GM23338 (cell line): Measurements from ENCODE around the gene EVI5. TPM values are rescaled to one million over a fixed set of nuclear protein-coding genes. Genes with fewer than 3 reads are reported as not detected.

ENCODE experiments used
- ATAC-seq: fragments of 200-7000 bp; cut with Tn5 transposase; 3 replicates; pipeline ENCODE4 v1.9.1; 2020
- DNase-seq: peaks from one replicate; pipeline ENCODE4 v3.0.0-alpha.2; 2015; ENCODE audit warnings: low spot score
- H2AFZ ChIP-seq: fragments of 200-600 bp; sonication (generic); 2 replicates; pipeline ENCODE4 v1.8.0; 2016; ENCODE audit warnings: antibody characterized with exemption, mild to moderate bottlenecking, moderate library complexity
- H3F3A ChIP-seq: fragments of 200-600 bp; sonication (generic); replicated peaks from 2 replicates; pipeline ENCODE4 v1.8.0; 2017; ENCODE audit warnings: antibody characterized with exemption, mixed run types, low read depth
- H3K27ac ChIP-seq: fragments of 200-600 bp; sonication (generic); 2 replicates; pipeline ENCODE4 v1.6.1; 2016; ENCODE audit warnings: low read depth
- H3K27me3 ChIP-seq: fragments of 200-600 bp; sonication (generic); 2 replicates; pipeline ENCODE4 v1.8.0; 2016; ENCODE audit warnings: mild to moderate bottlenecking, mixed run types, moderate library complexity; ENCODE audit not compliant: insufficient read depth
- H3K36me3 ChIP-seq: fragments of 200-600 bp; sonication (generic); 2 replicates; pipeline ENCODE4 v1.8.0; 2016; ENCODE audit warnings: mild to moderate bottlenecking; ENCODE audit not compliant: insufficient read depth
- H3K4me1 ChIP-seq: fragments of 200-600 bp; sonication (generic); 2 replicates; pipeline ENCODE4 v1.8.0; 2016; ENCODE audit warnings: mild to moderate bottlenecking, moderate library complexity; ENCODE audit not compliant: insufficient read depth
- H3K4me2 ChIP-seq: fragments of 200-600 bp; sonication (generic); 2 replicates; pipeline ENCODE4 v1.7.1; 2017; ENCODE audit warnings: mixed run types
- H3K4me3 ChIP-seq: fragments of 200-600 bp; sonication (generic); 2 replicates; pipeline ENCODE4 v1.6.1; 2016; ENCODE audit warnings: mixed run types
- H3K79me2 ChIP-seq: fragments of 200-600 bp; sonication (generic); replicated peaks from 2 replicates; pipeline ENCODE4 v1.8.0; 2017; ENCODE audit warnings: mild to moderate bottlenecking; ENCODE audit not compliant: insufficient read depth
- H3K9me2 ChIP-seq: fragments of 200-600 bp; sonication (generic); 2 replicates; pipeline ENCODE4 v1.8.0; 2017; ENCODE audit not compliant: insufficient read depth
- H4K20me1 ChIP-seq: fragments of 200-600 bp; sonication (generic); replicated peaks from 2 replicates; pipeline ENCODE4 v1.8.0; 2017; ENCODE audit warnings: mild to moderate bottlenecking; ENCODE audit not compliant: insufficient read depth
- H3K27ac Mint-ChIP-seq: 2 replicates; pipeline ENCODE4 v1.8.0; 2020; ENCODE audit warnings: inconsistent platforms, mild to moderate bottlenecking, moderate library complexity, mixed read lengths
- H3K27me3 Mint-ChIP-seq: 3 replicates; pipeline ENCODE4 v1.8.0; 2022; ENCODE audit warnings: low read depth, mild to moderate bottlenecking, moderate library complexity, mixed read lengths, inconsistent platforms; ENCODE audit not compliant: insufficient read depth, poor library complexity
- H3K36me3 Mint-ChIP-seq: 3 replicates; pipeline ENCODE4 v1.8.0; 2021; ENCODE audit warnings: low read depth, mild to moderate bottlenecking, inconsistent platforms, moderate library complexity, mixed read lengths
- H3K4me1 Mint-ChIP-seq: 3 replicates; pipeline ENCODE4 v1.8.0; 2020; ENCODE audit warnings: mild to moderate bottlenecking, inconsistent platforms, mixed read lengths
- H3K4me3 Mint-ChIP-seq: 3 replicates; pipeline ENCODE4 v1.8.0; 2021; ENCODE audit warnings: moderate library complexity, mild to moderate bottlenecking, inconsistent platforms, mixed read lengths
- H3K9me3 Mint-ChIP-seq: 3 replicates; pipeline ENCODE4 v1.8.0; 2020; ENCODE audit warnings: moderate library complexity, mild to moderate bottlenecking, inconsistent platforms, mixed read lengths
- CREB1 ChIP-seq: fragments of 250-450 bp; sonication (Bioruptor Pico); IDR thresholded peaks from 2 replicates; pipeline ENCODE4 v1.5.0; 2020; ENCODE audit warnings: low read depth, mild to moderate bottlenecking, moderate library complexity
- JUNB ChIP-seq: IDR thresholded peaks from one replicate; pipeline ENCODE4 v1.6.1; 2016; ENCODE audit warnings: antibody characterized with exemption; ENCODE audit not compliant: unreplicated experiment
- NANOG ChIP-seq: IDR thresholded peaks from 2 replicates; pipeline ENCODE4 v1.6.1; 2016; ENCODE audit warnings: antibody characterized with exemption, borderline replicate concordance
- POLR2AphosphoS5 ChIP-seq: IDR thresholded peaks from 2 replicates; pipeline ENCODE4 v1.6.1; 2016; ENCODE audit warnings: antibody characterized with exemption, low read depth
- STAT1 ChIP-seq: IDR thresholded peaks from one replicate; pipeline ENCODE4 v1.6.1; 2016; ENCODE audit warnings: antibody characterized with exemption; ENCODE audit not compliant: unreplicated experiment
- ZNF114 ChIP-seq: fragments of 250-450 bp; sonication (Bioruptor Pico); IDR thresholded peaks from 2 replicates; pipeline ENCODE4 v1.5.0; 2020; ENCODE audit warnings: mild to moderate bottlenecking, moderate library complexity
- polyA plus RNA-seq: library from polyadenylated mRNA; unstranded; fragments of >200 nt; fragmentation: Nextera tagmentation; extraction: Ambion mirVana; gene quantifications from 2 replicates; pipeline ENCODE4 v1.2.1, GENCODE V29; 2016
- total RNA-seq: library from RNA; depleted of rRNA; stranded (reverse); fragments of >200 nt; shearing (Covaris generic); gene quantifications from 2 replicates; pipeline ENCODE4 v1.2.3, GENCODE V29; 2014
- TF ChIP-seq, protein P1 (sequence below): fragments of 250-450 bp; sonication (Bioruptor Pico); IDR thresholded peaks from 2 replicates; pipeline ENCODE4 v1.5.0; 2020; ENCODE audit warnings: mild to moderate bottlenecking, moderate library complexity
- TF ChIP-seq, protein P2 (sequence below): IDR thresholded peaks from 2 replicates; pipeline ENCODE4 v1.6.1; 2016; ENCODE audit warnings: antibody characterized with exemption
- TF ChIP-seq, protein P3 (sequence below): IDR thresholded peaks from one replicate; pipeline ENCODE4 v1.6.1; 2018; ENCODE audit warnings: antibody characterized with exemption; ENCODE audit not compliant: unreplicated experiment
- TF ChIP-seq, protein P4 (sequence below), 2 experiments: fragments of 200-600 bp in 1 of 2; sonication (generic) in 1 of 2; conservative IDR thresholded peaks; 2 replicates each; pipeline versions ENCODE4 v1.5.1 to v1.6.1; 2016 to 2017; ENCODE audit warnings: antibody characterized with exemption in 2 of 2, low read depth in 2 of 2, mild to moderate bottlenecking in 2 of 2, moderate library complexity in 1 of 2

The EVI5 gene
- total and polyA plus RNA-seq, 2 experiments from 2014 or later = 15.6 to 24.8 TPM

DNA sequence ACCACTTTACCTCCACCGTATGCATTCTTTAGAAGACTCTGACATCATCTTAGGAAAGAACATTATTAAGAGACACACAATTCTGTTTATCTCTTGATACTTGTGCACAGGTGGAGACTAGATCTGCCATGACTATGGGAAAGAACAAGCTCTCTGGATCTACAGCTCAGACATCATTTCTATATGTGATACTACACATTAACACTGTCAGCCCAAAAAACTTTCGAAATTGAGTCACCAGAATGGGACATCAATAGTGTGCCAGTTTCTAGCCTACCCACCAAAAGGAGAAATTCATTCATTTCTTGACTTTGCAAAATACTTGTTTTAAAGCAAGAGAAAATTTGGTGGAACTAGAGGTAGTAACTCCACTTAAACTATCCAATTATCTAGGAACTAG lies 6.0 kb upstream of the EVI5 start:
- H3K36me3 Mint-ChIP-seq = no peaks in the 10 kb centered on the region
- no peak for ATAC-seq
- H3K4me2 ChIP-seq = no peak overlapping the region
- no peak overlapping the region for H3K4me3 Mint-ChIP-seq
- H3F3A ChIP-seq = no peaks in the 10 kb centered on the region
- H3K9me2 ChIP-seq = no peaks in the 10 kb centered on the region
- H3K9me3 Mint-ChIP-seq = no peaks in the 10 kb centered on the region
- H3K36me3 ChIP-seq = no peaks in the 10 kb centered on the region
- DNase-seq = no peak
- no peak overlapping the region for H3K27ac Mint-ChIP-seq
- no peaks in the 10 kb centered on the region for H3K79me2 ChIP-seq
- peaks cover 12% of the 10 kb centered on the region for H3K27me3 ChIP-seq
- no peak overlapping the region for H3K27ac ChIP-seq
- H3K4me1 Mint-ChIP-seq = peaks cover 23% of the 10 kb centered on the region
- TF ChIP-seq ZNF114 (CRISPR knock-in tag) = no peak
- no peak overlapping the region for H3K4me3 ChIP-seq
- H4K20me1 ChIP-seq = no peaks in the 10 kb centered on the region
- no peak overlapping the region for H2AFZ ChIP-seq
- peaks cover 5% of the 10 kb centered on the region for H3K27me3 Mint-ChIP-seq
- H3K4me1 ChIP-seq = peaks cover 4% of the 10 kb centered on the region; the same call in 1 of the 2 replicates

DNA sequence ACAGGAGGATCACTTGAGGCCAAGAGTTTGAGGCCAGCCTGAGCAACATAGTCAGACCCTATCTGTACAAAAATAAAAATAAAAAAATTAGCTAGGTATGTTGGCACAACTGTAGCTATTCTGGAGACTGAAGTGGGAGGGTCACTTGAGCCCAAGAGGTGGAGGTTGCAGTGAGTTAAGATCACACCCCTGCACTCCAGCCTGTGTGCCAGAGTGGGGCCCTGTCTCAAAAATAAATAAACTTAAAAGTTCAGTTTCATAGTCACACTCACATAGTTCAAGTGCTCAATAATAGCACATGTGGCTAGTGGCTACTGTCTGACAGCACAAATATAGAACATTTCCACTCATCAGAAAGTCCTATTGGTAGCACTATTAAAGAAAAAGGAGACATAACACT lies 5.2 kb upstream of the EVI5 start:
- H3K9me2 ChIP-seq = no peaks in the 10 kb centered on the region
- TF ChIP-seq CREB1 (no peak), ZNF114 (CRISPR knock-in tag) (no peak), POLR2AphosphoS5 (no peak), JUNB (no peak), NANOG (no peak), STAT1 (no peak)
- TF ChIP-seq, protein P1, sequence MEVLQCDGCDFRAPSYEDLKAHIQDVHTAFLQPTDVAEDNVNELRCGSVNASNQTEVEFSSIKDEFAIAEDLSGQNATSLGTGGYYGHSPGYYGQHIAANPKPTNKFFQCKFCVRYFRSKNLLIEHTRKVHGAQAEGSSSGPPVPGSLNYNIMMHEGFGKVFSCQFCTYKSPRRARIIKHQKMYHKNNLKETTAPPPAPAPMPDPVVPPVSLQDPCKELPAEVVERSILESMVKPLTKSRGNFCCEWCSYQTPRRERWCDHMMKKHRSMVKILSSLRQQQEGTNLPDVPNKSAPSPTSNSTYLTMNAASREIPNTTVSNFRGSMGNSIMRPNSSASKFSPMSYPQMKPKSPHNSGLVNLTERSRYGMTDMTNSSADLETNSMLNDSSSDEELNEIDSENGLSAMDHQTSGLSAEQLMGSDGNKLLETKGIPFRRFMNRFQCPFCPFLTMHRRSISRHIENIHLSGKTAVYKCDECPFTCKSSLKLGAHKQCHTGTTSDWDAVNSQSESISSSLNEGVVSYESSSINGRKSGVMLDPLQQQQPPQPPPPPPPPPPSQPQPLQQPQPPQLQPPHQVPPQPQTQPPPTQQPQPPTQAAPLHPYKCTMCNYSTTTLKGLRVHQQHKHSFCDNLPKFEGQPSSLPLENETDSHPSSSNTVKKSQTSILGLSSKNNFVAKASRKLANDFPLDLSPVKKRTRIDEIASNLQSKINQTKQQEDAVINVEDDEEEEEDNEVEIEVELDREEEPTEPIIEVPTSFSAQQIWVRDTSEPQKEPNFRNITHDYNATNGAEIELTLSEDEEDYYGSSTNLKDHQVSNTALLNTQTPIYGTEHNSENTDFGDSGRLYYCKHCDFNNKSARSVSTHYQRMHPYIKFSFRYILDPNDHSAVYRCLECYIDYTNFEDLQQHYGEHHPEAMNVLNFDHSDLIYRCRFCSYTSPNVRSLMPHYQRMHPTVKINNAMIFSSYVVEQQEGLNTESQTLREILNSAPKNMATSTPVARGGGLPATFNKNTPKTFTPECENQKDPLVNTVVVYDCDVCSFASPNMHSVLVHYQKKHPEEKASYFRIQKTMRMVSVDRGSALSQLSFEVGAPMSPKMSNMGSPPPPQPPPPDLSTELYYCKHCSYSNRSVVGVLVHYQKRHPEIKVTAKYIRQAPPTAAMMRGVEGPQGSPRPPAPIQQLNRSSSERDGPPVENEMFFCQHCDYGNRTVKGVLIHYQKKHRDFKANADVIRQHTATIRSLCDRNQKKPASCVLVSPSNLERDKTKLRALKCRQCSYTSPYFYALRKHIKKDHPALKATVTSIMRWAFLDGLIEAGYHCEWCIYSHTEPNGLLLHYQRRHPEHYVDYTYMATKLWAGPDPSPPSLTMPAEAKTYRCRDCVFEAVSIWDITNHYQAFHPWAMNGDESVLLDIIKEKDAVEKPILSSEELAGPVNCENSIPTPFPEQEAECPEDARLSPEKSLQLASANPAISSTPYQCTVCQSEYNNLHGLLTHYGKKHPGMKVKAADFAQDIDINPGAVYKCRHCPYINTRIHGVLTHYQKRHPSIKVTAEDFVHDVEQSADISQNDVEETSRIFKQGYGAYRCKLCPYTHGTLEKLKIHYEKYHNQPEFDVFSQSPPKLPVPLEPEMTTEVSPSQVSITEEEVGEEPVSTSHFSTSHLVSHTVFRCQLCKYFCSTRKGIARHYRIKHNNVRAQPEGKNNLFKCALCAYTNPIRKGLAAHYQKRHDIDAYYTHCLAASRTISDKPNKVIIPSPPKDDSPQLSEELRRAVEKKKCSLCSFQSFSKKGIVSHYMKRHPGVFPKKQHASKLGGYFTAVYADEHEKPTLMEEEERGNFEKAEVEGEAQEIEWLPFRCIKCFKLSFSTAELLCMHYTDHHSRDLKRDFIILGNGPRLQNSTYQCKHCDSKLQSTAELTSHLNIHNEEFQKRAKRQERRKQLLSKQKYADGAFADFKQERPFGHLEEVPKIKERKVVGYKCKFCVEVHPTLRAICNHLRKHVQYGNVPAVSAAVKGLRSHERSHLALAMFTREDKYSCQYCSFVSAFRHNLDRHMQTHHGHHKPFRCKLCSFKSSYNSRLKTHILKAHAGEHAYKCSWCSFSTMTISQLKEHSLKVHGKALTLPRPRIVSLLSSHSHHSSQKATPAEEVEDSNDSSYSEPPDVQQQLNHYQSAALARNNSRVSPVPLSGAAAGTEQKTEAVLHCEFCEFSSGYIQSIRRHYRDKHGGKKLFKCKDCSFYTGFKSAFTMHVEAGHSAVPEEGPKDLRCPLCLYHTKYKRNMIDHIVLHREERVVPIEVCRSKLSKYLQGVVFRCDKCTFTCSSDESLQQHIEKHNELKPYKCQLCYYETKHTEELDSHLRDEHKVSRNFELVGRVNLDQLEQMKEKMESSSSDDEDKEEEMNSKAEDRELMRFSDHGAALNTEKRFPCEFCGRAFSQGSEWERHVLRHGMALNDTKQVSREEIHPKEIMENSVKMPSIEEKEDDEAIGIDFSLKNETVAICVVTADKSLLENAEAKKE (CRISPR knock-in tag) = no peak
- TF ChIP-seq, protein P2, sequence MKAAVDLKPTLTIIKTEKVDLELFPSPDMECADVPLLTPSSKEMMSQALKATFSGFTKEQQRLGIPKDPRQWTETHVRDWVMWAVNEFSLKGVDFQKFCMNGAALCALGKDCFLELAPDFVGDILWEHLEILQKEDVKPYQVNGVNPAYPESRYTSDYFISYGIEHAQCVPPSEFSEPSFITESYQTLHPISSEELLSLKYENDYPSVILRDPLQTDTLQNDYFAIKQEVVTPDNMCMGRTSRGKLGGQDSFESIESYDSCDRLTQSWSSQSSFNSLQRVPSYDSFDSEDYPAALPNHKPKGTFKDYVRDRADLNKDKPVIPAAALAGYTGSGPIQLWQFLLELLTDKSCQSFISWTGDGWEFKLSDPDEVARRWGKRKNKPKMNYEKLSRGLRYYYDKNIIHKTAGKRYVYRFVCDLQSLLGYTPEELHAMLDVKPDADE = no peak
- TF ChIP-seq, protein P3, sequence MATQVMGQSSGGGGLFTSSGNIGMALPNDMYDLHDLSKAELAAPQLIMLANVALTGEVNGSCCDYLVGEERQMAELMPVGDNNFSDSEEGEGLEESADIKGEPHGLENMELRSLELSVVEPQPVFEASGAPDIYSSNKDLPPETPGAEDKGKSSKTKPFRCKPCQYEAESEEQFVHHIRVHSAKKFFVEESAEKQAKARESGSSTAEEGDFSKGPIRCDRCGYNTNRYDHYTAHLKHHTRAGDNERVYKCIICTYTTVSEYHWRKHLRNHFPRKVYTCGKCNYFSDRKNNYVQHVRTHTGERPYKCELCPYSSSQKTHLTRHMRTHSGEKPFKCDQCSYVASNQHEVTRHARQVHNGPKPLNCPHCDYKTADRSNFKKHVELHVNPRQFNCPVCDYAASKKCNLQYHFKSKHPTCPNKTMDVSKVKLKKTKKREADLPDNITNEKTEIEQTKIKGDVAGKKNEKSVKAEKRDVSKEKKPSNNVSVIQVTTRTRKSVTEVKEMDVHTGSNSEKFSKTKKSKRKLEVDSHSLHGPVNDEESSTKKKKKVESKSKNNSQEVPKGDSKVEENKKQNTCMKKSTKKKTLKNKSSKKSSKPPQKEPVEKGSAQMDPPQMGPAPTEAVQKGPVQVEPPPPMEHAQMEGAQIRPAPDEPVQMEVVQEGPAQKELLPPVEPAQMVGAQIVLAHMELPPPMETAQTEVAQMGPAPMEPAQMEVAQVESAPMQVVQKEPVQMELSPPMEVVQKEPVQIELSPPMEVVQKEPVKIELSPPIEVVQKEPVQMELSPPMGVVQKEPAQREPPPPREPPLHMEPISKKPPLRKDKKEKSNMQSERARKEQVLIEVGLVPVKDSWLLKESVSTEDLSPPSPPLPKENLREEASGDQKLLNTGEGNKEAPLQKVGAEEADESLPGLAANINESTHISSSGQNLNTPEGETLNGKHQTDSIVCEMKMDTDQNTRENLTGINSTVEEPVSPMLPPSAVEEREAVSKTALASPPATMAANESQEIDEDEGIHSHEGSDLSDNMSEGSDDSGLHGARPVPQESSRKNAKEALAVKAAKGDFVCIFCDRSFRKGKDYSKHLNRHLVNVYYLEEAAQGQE = no peak
- TF ChIP-seq, protein P4, sequence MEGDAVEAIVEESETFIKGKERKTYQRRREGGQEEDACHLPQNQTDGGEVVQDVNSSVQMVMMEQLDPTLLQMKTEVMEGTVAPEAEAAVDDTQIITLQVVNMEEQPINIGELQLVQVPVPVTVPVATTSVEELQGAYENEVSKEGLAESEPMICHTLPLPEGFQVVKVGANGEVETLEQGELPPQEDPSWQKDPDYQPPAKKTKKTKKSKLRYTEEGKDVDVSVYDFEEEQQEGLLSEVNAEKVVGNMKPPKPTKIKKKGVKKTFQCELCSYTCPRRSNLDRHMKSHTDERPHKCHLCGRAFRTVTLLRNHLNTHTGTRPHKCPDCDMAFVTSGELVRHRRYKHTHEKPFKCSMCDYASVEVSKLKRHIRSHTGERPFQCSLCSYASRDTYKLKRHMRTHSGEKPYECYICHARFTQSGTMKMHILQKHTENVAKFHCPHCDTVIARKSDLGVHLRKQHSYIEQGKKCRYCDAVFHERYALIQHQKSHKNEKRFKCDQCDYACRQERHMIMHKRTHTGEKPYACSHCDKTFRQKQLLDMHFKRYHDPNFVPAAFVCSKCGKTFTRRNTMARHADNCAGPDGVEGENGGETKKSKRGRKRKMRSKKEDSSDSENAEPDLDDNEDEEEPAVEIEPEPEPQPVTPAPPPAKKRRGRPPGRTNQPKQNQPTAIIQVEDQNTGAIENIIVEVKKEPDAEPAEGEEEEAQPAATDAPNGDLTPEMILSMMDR (conservative IDR thresholded peaks at IDR 0.05; ENCODE audit: low read depth in 2 of 2) = no peak

More for the DNA sequence above, 5.2 kb upstream of the EVI5 start:
- no peaks in the 10 kb centered on the region for H3K36me3 Mint-ChIP-seq
- no peak overlapping the region for H3K4me3 Mint-ChIP-seq
- peaks cover 10% of the 10 kb centered on the region for H3K27me3 Mint-ChIP-seq
- no peak for ATAC-seq
- Histone ChIP-seq H3F3A (no peaks in the 10 kb centered on the region), H3K4me3 (no peak overlapping the region), H3K4me2 (no peak overlapping the region), H3K36me3 (no peaks in the 10 kb centered on the region), H4K20me1 (no peaks in the 10 kb centered on the region), H3K79me2 (no peaks in the 10 kb centered on the region), H2AFZ (no peak overlapping the region), H3K27ac (no peak overlapping the region), H3K27me3 (peaks cover 16% of the 10 kb centered on the region), H3K4me1 (peaks cover 4% of the 10 kb centered on the region; the same call in 1 of the 2 replicates)
- no peak overlapping the region for H3K27ac Mint-ChIP-seq
- H3K4me1 Mint-ChIP-seq = peaks cover 26% of the 10 kb centered on the region
- H3K9me3 Mint-ChIP-seq = peaks cover 4% of the 10 kb centered on the region; the same call in 2 of the 3 replicates
- no peak for DNase-seq
